ENCODE results near the gene UNC13A.

DNA sequence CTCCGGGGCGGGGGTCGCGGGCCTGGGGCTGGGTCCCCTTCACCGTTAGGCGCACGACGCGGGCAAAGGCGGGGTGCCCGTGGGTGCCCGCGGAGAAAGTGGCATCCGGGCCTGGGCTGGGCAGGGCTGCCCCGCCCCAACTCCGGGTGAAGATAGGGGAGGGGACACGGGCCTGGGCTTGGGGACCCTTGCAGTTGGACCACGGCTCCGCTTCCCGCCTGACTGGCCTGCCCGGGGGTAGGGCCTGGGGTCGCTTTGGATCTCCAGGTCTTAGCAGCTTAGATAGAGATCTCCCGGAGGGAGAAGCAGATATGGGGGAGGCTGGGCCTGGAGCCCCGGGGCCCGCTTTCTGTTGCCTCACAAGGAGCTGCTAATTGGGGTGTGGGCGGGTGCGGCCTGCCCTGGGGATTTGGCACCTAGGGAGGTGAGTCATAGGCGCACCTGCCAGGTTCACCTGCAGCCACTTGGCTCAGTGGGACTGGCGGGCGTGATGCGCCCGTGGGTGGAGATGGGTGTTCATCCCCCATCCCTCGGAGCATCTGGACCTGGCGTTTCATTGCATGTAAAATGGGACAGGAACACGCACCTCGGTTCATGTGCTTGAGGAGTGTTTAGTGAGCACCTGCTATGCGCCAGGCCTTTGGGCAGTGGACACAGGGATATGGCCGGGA is 31.7 kb upstream of the UNC13A start:
- TF ChIP-seq, protein P1, sequence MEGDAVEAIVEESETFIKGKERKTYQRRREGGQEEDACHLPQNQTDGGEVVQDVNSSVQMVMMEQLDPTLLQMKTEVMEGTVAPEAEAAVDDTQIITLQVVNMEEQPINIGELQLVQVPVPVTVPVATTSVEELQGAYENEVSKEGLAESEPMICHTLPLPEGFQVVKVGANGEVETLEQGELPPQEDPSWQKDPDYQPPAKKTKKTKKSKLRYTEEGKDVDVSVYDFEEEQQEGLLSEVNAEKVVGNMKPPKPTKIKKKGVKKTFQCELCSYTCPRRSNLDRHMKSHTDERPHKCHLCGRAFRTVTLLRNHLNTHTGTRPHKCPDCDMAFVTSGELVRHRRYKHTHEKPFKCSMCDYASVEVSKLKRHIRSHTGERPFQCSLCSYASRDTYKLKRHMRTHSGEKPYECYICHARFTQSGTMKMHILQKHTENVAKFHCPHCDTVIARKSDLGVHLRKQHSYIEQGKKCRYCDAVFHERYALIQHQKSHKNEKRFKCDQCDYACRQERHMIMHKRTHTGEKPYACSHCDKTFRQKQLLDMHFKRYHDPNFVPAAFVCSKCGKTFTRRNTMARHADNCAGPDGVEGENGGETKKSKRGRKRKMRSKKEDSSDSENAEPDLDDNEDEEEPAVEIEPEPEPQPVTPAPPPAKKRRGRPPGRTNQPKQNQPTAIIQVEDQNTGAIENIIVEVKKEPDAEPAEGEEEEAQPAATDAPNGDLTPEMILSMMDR (conservative IDR thresholded peaks at IDR 0.05; ENCODE audit: low read depth, low read length): no peak
- no peak for TF ChIP-seq EZH2 (IDR thresholded peaks at IDR 0.05; ENCODE audit: borderline replicate concordance, low read depth, low read length, poor library complexity, severe bottlenecking)
